Putamen (tissue), 1 donor: ENCODE results near the gene UBE2QL1.
A peak's percentile ranks its signal among the peaks of the same experiment; 100 is the strongest.

Source experiments
- DNase-seq: peaks from one replicate; pipeline ENCODE4 v3.0.0-alpha.2; 2016; ENCODE audit warnings: low spot score

UBE2QL1 gene

GRCh38 chr5:6478793-6479192 is 30.1 kb downstream of the UBE2QL1 start:
- DNase-seq = no peak

- no peak for DNase-seq
These were observed 31.7 kb downstream of the UBE2QL1 start for GRCh38 chr5:6480133-6481051.

GRCh38 chr5:6482735-6483134 is 34.1 kb downstream of the UBE2QL1 start:
- no peak for DNase-seq

GRCh38 chr5:6483880-6484382 is 35.3 kb downstream of the UBE2QL1 start:
- no peak for DNase-seq

GRCh38 chr5:6484446-6484845 is 35.8 kb downstream of the UBE2QL1 start:
- no peak for DNase-seq

GRCh38 chr5:6484899-6485298 is 36.2 kb downstream of the UBE2QL1 start:
- DNase-seq = no peak

GRCh38 chr5:6485441-6485840 is 36.8 kb downstream of the UBE2QL1 start:
- DNase-seq = no peak

- DNase-seq = no peak
These were observed 37.4 kb downstream of the UBE2QL1 start for GRCh38 chr5:6486074-6486473.

GRCh38 chr5:6487081-6487480 is 38.4 kb downstream of the UBE2QL1 start:
- no peak for DNase-seq

- peak; percentile 87 for DNase-seq
These were observed 39.4 kb downstream of the UBE2QL1 start for GRCh38 chr5:6488021-6488420.

- no peak for DNase-seq
These were observed 41.1 kb downstream of the UBE2QL1 start for GRCh38 chr5:6489643-6490185.

- no peak for DNase-seq
These were observed 41.6 kb downstream of the UBE2QL1 start for GRCh38 chr5:6490246-6490645.

GRCh38 chr5:6490693-6491092 is 42.0 kb downstream of the UBE2QL1 start:
- no peak for DNase-seq

- no peak for DNase-seq
These were observed 42.7 kb downstream of the UBE2QL1 start for GRCh38 chr5:6491196-6491918.

GRCh38 chr5:6491919-6492290 is 43.2 kb downstream of the UBE2QL1 start:
- DNase-seq = no peak

GRCh38 chr5:6492934-6493333 is 44.3 kb downstream of the UBE2QL1 start:
- DNase-seq = no peak

- no peak for DNase-seq
These were observed 45.2 kb downstream of the UBE2QL1 start for GRCh38 chr5:6493681-6494454.

GRCh38 chr5:6494939-6495338 is 46.3 kb downstream of the UBE2QL1 start:
- DNase-seq = no peak

GRCh38 chr5:6495433-6496206 is 47.0 kb downstream of the UBE2QL1 start:
- DNase-seq = no peak

- DNase-seq = no peak
These were observed 47.5 kb downstream of the UBE2QL1 start for GRCh38 chr5:6496207-6496584.

- no peak for DNase-seq
These were observed 48.0 kb downstream of the UBE2QL1 start for GRCh38 chr5:6496636-6497035.
